Esophagus muscularis mucosa (tissue), 4 donors: ENCODE results near the gene ZNF511. TPM values are rescaled to one million over a fixed set of nuclear protein-coding genes. Genes with fewer than 3 reads are reported as not detected.

Source experiments
- DNase-seq: peaks from one replicate; pipeline ENCODE4 v3.0.0-alpha.2; 2017; ENCODE audit errors: extremely low spot score
- H3K27ac ChIP-seq, 4 donors: fragments of 200-600 bp; sonication (generic); replicated peaks in 1 of 4; 1 replicate in 3 of 4; 2 replicates in 1 of 4; pipeline ENCODE4 v1.5.1; 2016 to 2019; ENCODE audit warnings: mild to moderate bottlenecking in 1 of 4
- H3K27me3 ChIP-seq, 4 donors: fragments of 200-600 bp; sonication (generic); one replicate each; pipeline versions ENCODE4 v1.5.1 to v1.6.0; 2016 to 2019
- H3K36me3 ChIP-seq, 4 donors: fragments of 200-600 bp; sonication (generic); one replicate each; pipeline ENCODE4 v1.5.1; 2016 to 2019
- H3K4me1 ChIP-seq, 4 donors: fragments of 200-600 bp; sonication (generic); one replicate each; pipeline ENCODE4 v1.5.1; 2016 to 2019
- H3K4me3 ChIP-seq, 4 donors: fragments of 200-600 bp; sonication (generic); 1 replicate in 2 of 4; 2 replicates in 2 of 4; pipeline ENCODE4 v1.5.1; 2016 to 2019; ENCODE audit warnings: mild to moderate bottlenecking in 4 of 4, moderate library complexity in 1 of 4
- H3K9me3 ChIP-seq, 4 donors: fragments of 200-600 bp; sonication (generic); 1 replicate in 3 of 4; 2 replicates in 1 of 4; pipeline ENCODE4 v1.5.1; 2016 to 2019
- EP300 ChIP-seq: sonication (generic); formaldehyde crosslinking; IDR thresholded peaks from one replicate; pipeline ENCODE4 v1.6.1; 2017; ENCODE audit warnings: antibody characterized with exemption
- POLR2A ChIP-seq: fragments of 450-650 bp; IDR thresholded peaks from one replicate; pipeline ENCODE4 v1.6.1; 2017; ENCODE audit warnings: antibody characterized with exemption, moderate library complexity, mild to moderate bottlenecking, low read depth
- POLR2AphosphoS5 ChIP-seq, 2 donors: sonication (generic); formaldehyde crosslinking; IDR thresholded peaks; one replicate each; pipeline ENCODE4 v1.6.1; 2017; ENCODE audit warnings: antibody characterized with exemption in 2 of 2
- WGBS: methylation state at CpG from one replicate; pipeline ENCODE4 v1.1.5; 2018; 5-methylcytosine and 5-hydroxymethylcytosine counted together
- intact Hi-C: fragments of 100-400 bp; cut with DNase I; formaldehyde crosslinking; loops from one replicate; pipeline ENCODE4 v1.15.1; 2023
- total RNA-seq, 4 donors: library from RNA; depleted of rRNA; stranded (reverse); fragments of >200 nt; gene quantifications; one replicate each; pipeline versions ENCODE4 v1.1.0 to v1.2.1, GENCODE V29; 2016
- TF ChIP-seq, protein P1 (sequence below), 3 experiments: fragments of 200-600 bp in 2 of 3; fragments of 450-650 bp in 1 of 3; sonication (generic) in 2 of 3; IDR thresholded peaks; one replicate each; pipeline ENCODE4 v1.5.1; 2017 to 2019; ENCODE audit warnings: antibody characterized with exemption in 3 of 3, mild to moderate bottlenecking in 2 of 3, moderate library complexity in 1 of 3

The ZNF511 gene
- total RNA-seq, 4 donors from 2014 or later = 22.9 to 34.8 (median 33.0) TPM

- no peak for DNase-seq
- Histone ChIP-seq H3K9me3 (no peaks in the 10 kb centered on the region), H3K4me1 (no peaks in the 10 kb centered on the region), H3K4me3 (no peak overlapping the region), H3K27me3 (no peaks in the 10 kb centered on the region), H3K36me3 (peaks cover 83 to 90% (median 88%) of the 10 kb centered on the region in 4 donors), H3K27ac (no peak overlapping the region)
- 55% methylated on average over 4 of the region's 38 CpGs for WGBS
- intact Hi-C loops = no loop called here
- TF ChIP-seq POLR2A (no peak), EP300 (no peak), POLR2AphosphoS5 (IDR thresholded peaks at IDR 0.05) (no peak)
- TF ChIP-seq, protein P1, sequence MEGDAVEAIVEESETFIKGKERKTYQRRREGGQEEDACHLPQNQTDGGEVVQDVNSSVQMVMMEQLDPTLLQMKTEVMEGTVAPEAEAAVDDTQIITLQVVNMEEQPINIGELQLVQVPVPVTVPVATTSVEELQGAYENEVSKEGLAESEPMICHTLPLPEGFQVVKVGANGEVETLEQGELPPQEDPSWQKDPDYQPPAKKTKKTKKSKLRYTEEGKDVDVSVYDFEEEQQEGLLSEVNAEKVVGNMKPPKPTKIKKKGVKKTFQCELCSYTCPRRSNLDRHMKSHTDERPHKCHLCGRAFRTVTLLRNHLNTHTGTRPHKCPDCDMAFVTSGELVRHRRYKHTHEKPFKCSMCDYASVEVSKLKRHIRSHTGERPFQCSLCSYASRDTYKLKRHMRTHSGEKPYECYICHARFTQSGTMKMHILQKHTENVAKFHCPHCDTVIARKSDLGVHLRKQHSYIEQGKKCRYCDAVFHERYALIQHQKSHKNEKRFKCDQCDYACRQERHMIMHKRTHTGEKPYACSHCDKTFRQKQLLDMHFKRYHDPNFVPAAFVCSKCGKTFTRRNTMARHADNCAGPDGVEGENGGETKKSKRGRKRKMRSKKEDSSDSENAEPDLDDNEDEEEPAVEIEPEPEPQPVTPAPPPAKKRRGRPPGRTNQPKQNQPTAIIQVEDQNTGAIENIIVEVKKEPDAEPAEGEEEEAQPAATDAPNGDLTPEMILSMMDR (IDR thresholded peaks at IDR 0.05) = no peak
Observed at GRCh38 chr10:133292919-133293809, 15.6 kb upstream of the ZNF511 start.

DNA sequence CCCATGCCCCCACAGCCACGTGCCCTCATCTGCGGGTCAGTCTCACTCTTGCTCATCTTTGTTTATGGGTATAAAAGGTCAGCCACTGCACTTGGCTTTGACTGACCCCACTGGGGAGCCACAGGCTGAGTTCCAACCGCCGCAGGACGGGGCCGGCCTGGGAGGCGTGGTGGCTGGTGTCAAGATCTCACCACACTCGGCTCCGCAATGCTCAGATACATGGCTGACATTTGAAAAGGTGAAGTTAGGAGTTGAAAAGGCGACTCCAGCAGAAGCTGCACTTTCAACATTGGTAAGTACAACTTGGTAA, 14.9 kb upstream of the ZNF511 start:
- TF ChIP-seq EP300 (no peak), POLR2AphosphoS5 (IDR thresholded peaks at IDR 0.05) (no peak), POLR2A (no peak)
- TF ChIP-seq, protein P1 (IDR thresholded peaks at IDR 0.05) = no peak
- intact Hi-C loops = no loop called here
- WGBS = 88% methylated on average over 9 of the region's 10 CpGs

DNA sequence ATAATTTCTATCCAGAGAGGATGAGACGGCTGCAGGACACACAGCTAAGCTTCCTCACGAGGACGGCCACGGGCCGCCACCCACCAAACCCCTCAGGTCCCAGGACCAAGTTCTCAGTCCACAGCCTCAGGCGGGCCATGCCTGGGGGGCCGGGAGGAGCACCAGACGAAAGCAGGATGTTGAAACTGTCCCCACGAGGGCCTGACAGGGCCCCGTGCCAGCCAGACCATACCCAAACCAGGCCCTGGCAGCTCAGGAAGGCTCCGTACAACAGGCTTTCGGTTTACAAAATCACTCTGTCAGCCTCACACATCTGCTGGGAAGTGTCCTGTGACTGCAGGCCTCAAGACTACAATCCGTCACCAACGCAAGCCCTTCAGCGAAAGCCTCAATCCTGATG, 14.5 kb upstream of the ZNF511 start:
- H3K9me3 ChIP-seq = no peaks in the 10 kb centered on the region
- H3K36me3 ChIP-seq = peaks cover 83 to 90% (median 88%) of the 10 kb centered on the region in 4 donors
- TF ChIP-seq, protein P1 (IDR thresholded peaks at IDR 0.05) = no peak
- TF ChIP-seq POLR2AphosphoS5 (IDR thresholded peaks at IDR 0.05) (no peak), POLR2A (no peak), EP300 (no peak)
- DNase-seq = no peak
- H3K4me1 ChIP-seq = no peaks in the 10 kb centered on the region
- 85% methylated on average over 13 of the region's 15 CpGs for WGBS
- no peak overlapping the region for H3K4me3 ChIP-seq
- intact Hi-C loops = no loop called here
- H3K27ac ChIP-seq = no peak overlapping the region
- no peaks in the 10 kb centered on the region for H3K27me3 ChIP-seq

More for the DNA sequence above, 14.9 kb upstream of the ZNF511 start:
- Histone ChIP-seq H3K27me3 (no peaks in the 10 kb centered on the region), H3K36me3 (peaks cover 83 to 90% (median 88%) of the 10 kb centered on the region in 4 donors), H3K27ac (no peak overlapping the region), H3K4me1 (no peaks in the 10 kb centered on the region), H3K4me3 (no peak overlapping the region), H3K9me3 (no peaks in the 10 kb centered on the region)
- DNase-seq = no peak

DNA sequence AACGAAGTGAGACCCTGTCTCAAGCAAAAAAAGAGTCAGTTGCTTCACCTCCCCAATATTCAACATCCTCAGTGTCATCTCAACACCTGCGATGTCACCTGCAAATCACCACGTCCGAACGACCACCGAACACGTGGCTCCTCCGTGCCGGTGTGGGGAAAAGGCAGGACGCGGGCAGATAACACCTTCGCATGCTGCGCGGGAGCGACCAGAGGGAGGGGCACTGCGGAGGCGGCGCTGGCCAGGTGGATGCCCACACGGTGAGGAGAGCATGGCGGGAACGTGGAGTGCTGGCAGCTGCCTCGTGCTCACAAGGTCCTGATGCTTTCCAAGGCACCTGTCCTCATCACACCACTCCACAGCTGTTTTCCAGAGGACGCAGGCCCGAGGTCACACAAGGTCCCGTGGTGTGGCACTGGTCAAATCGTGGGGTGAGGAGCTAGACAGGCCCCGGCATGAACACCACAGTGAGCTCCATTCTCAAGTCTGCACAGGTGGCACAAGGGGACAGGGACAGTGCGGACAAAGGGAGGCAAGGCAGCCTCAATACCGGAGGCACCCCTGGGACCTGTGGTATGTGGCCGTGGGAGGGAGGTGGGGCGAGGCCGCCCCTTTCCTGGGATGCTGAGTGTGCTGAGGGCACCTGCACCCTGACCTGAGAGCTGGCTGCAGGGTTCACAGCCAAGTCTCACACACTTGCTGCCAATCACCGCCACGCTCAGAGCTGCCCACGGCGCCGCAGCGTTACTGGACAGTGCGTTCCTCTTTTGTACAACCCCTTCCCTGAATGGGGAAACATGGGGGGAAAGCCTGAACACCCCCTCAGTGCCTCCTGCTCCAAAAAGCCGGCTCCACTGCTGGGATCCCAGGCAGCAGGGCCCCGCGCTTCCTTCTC, 13.0 kb upstream of the ZNF511 start:
- no peak overlapping the region for H3K4me3 ChIP-seq
- DNase-seq = no peak
- TF ChIP-seq, protein P1 (IDR thresholded peaks at IDR 0.05) = no peak
- TF ChIP-seq POLR2A (no peak), POLR2AphosphoS5 (IDR thresholded peaks at IDR 0.05) (no peak), EP300 (no peak)
- no peaks in the 10 kb centered on the region for H3K9me3 ChIP-seq
- no peaks in the 10 kb centered on the region for H3K4me1 ChIP-seq
- no peak overlapping the region for H3K27ac ChIP-seq
- no peaks in the 10 kb centered on the region for H3K27me3 ChIP-seq
- intact Hi-C loops = no loop called here
- WGBS = 93% methylated on average over 37 of the region's 42 CpGs
- peaks cover 82 to 90% (median 88%) of the 10 kb centered on the region in 4 donors for H3K36me3 ChIP-seq
